Spinal cord (tissue), 10 donors: ENCODE data around the gene BIRC3. TPM values are rescaled to one million over a fixed set of nuclear protein-coding genes. Genes with fewer than 3 reads are reported as not detected.
"Not testable (repeated sequence)": the region's sequence is repeated elsewhere in the genome, so short reads cannot be mapped to it uniquely, and the experiment has no call there.

Experiments
- DNase-seq, 6 donors: peaks; one replicate each; pipeline versions ENCODE4 v3.0.0 to v3.0.0-alpha.2; 2013 to 2015; ENCODE audit warnings: low spot score in 6 of 6, low read depth in 4 of 6
- H3K27ac ChIP-seq: one replicate; pipeline ENCODE4 v1.5.1; 2013; ENCODE audit warnings: low read depth, low read length, control low read depth
- H3K27me3 ChIP-seq: one replicate; pipeline ENCODE4 v1.6.1; 2013; ENCODE audit warnings: low read length; ENCODE audit not compliant: control insufficient read depth, insufficient read depth
- H3K36me3 ChIP-seq: one replicate; pipeline ENCODE4 v1.6.1; 2013; ENCODE audit warnings: low read length; ENCODE audit not compliant: control insufficient read depth, insufficient read depth
- H3K4me1 ChIP-seq: one replicate; pipeline ENCODE4 v1.6.1; 2013; ENCODE audit warnings: low read length; ENCODE audit not compliant: control insufficient read depth, insufficient read depth
- H3K4me3 ChIP-seq: one replicate; pipeline ENCODE4 v1.5.1; 2013; ENCODE audit warnings: low read depth, low read length, control low read depth
- H3K9me3 ChIP-seq: one replicate; pipeline ENCODE4 v1.6.1; 2013; ENCODE audit warnings: low read length; ENCODE audit not compliant: control insufficient read depth, insufficient read depth
- WGBS: methylation state at CpG from one replicate; pipeline ENCODE4 v1.1.5; 2013; ENCODE audit warnings: missing lambda C conversion rate; ENCODE audit not compliant: insufficient coverage; 5-methylcytosine and 5-hydroxymethylcytosine counted together
- polyA plus RNA-seq, 2 donors: library from polyadenylated mRNA; unstranded; fragments of 120-200 nt; gene quantifications; one replicate each; pipeline ENCODE4 v1.2.1, GENCODE V29; 2013; ENCODE audit not compliant: insufficient read length in 2 of 2
- total RNA-seq, 2 donors: library from RNA; depleted of rRNA in 1 of 2; stranded (reverse); fragments of 120-200 nt in 1 of 2; fragments of >200 nt in 1 of 2; gene quantifications; one replicate each; pipeline versions ENCODE4 v1.2.3 to v1.2.4, GENCODE V29; 2013 to 2014
- donor health status: healthy.

Gene BIRC3
- total and polyA plus RNA-seq, 4 donors: 1.8 to 6.2 (median 3.1) TPM

DNA sequence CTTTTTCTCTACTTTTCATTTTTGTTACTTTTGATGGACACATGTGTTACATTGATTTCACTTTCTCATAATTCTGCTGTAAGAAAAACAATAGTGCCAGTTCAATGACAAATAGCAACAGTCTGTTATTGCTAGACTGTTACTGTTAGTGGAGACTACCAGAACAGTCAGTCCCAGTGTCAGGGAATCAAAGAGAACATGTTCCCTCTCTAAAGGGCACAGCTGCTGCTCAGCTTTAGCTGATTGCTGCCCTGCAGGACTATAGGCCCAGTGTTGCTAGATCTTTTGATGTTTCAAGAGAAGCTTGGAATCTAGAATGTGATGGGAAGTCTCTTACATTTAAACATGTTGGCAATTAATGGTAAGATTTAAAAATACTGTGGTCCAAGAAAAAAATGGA lies 3.4 kb downstream of the BIRC3 start:
- DNase-seq: peak in 3 of 6 donors; percentile 14 to 63 (median 24)
- Histone ChIP-seq H3K9me3 (no peaks in the 10 kb centered on the region), H3K27me3 (peaks cover 5% of the 10 kb centered on the region), H3K4me1 (peaks cover 7% of the 10 kb centered on the region), H3K4me3 (no peak overlapping the region), H3K27ac (no peak overlapping the region), H3K36me3 (no peaks in the 10 kb centered on the region)

DNA sequence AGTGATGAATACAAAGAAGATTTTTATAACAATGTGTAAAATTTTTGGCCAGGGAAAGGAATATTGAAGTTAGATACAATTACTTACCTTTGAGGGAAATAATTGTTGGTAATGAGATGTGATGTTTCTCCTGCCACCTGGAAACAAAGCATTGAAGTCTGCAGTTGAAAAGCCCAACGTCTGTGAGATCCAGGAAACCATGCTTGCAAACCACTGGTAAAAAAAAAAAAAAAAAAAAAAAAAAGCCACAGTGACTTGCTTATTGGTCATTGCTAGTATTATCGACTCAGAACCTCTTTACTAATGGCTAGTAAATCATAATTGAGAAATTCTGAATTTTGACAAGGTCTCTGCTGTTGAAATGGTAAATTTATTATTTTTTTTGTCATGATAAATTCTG lies 5.3 kb downstream of the BIRC3 start:
- no CpG with 5 or more reads among the region's 2 CpGs for WGBS
- Histone ChIP-seq H3K4me3 (no peak overlapping the region), H3K36me3 (no peaks in the 10 kb centered on the region), H3K27ac (no peak overlapping the region), H3K27me3 (peaks cover 3% of the 10 kb centered on the region), H3K4me1 (peaks cover 2% of the 10 kb centered on the region), H3K9me3 (no peaks in the 10 kb centered on the region)
- DNase-seq: no peak

DNA sequence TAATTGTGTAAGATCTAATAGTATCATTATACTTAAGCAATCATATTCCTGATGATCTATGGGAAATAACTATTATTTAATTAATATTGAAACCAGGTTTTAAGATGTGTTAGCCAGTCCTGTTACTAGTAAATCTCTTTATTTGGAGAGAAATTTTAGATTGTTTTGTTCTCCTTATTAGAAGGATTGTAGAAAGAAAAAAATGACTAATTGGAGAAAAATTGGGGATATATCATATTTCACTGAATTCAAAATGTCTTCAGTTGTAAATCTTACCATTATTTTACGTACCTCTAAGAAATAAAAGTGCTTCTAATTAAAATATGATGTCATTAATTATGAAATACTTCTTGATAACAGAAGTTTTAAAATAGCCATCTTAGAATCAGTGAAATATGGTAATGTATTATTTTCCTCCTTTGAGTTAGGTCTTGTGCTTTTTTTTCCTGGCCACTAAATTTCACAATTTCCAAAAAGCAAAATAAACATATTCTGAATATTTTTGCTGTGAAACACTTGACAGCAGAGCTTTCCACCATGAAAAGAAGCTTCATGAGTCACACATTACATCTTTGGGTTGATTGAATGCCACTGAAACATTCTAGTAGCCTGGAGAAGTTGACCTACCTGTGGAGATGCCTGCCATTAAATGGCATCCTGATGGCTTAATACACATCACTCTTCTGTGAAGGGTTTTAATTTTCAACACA lies 6.4 kb downstream of the BIRC3 start:
- Histone ChIP-seq H3K9me3 (no peaks in the 10 kb centered on the region), H3K27me3 (no peaks in the 10 kb centered on the region), H3K4me1 (no peaks in the 10 kb centered on the region), H3K36me3 (no peaks in the 10 kb centered on the region), H3K4me3 (no peak overlapping the region), H3K27ac (no peak overlapping the region)
- no CpG with 5 or more reads among the region's 1 CpG for whole genome bisulfite sequencing
- DNase-seq: no peak

DNA sequence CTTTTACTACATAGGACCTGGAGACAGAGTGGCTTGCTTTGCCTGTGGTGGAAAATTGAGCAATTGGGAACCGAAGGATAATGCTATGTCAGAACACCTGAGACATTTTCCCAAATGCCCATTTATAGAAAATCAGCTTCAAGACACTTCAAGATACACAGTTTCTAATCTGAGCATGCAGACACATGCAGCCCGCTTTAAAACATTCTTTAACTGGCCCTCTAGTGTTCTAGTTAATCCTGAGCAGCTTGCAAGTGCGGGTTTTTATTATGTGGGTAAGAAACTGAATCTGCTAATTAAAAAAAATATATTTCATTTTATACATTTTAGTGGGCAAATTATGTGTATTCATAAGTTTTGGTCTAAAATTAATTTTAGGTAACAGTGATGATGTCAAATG lies 7.8 kb downstream of the BIRC3 start:
- Histone ChIP-seq H3K27me3 (no peaks in the 10 kb centered on the region), H3K9me3 (no peaks in the 10 kb centered on the region), H3K4me3 (no peak overlapping the region), H3K4me1 (no peaks in the 10 kb centered on the region), H3K27ac (no peak overlapping the region), H3K36me3 (no peaks in the 10 kb centered on the region)
- no peak for DNase-seq
- 100% methylated on average over 1 of the region's 3 CpGs for WGBS

DNA sequence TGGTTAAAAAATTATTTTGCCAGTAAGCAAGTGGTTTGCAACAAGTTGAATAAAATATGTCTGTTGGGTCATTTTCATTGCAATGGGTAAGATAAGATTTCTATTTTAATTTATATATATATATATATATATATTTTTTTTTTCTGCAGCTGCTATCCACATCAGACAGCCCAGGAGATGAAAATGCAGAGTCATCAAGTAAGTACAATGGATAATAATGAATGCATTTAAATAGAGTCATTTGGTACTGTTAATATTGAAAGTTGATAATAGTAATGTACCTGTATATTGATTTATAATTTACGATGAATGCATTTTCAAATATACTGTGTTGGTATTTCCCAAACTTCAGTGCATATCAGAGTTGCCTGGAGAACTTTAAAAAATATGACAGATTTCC lies 11.5 kb downstream of the BIRC3 start:
- WGBS: no CpG with 5 or more reads among the region's 1 CpG
- H3K4me3 ChIP-seq: no peak overlapping the region
- no peaks in the 10 kb centered on the region for H3K4me1 ChIP-seq
- no peaks in the 10 kb centered on the region for H3K27me3 ChIP-seq
- no peaks in the 10 kb centered on the region for H3K9me3 ChIP-seq
- H3K27ac ChIP-seq: no peak overlapping the region
- H3K36me3 ChIP-seq: no peaks in the 10 kb centered on the region
- no peak for DNase-seq

DNA sequence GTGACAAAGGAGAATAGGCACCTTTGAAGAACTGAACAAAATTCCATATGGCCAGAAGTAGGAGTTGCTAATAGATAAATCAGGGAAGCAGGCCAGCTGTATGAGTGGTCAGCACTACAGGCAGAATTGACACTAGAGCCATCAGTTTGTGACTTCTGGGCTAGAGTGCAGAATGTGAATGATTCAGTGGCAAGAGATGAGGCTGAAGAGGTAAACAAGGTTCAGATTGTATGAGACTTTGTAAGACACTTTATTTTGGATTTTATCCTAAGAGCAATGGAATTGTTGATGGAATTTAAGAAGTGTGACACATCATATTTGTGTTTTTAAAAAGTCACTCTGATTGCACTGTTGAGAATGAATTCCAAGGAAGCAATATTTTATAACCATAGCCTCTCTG lies 12.9 kb downstream of the BIRC3 start:
- Histone ChIP-seq H3K27ac (no peak overlapping the region), H3K4me1 (no peaks in the 10 kb centered on the region), H3K36me3 (no peaks in the 10 kb centered on the region), H3K27me3 (no peaks in the 10 kb centered on the region), H3K4me3 (no peak overlapping the region), H3K9me3 (no peaks in the 10 kb centered on the region)
- DNase-seq: no peak

DNA sequence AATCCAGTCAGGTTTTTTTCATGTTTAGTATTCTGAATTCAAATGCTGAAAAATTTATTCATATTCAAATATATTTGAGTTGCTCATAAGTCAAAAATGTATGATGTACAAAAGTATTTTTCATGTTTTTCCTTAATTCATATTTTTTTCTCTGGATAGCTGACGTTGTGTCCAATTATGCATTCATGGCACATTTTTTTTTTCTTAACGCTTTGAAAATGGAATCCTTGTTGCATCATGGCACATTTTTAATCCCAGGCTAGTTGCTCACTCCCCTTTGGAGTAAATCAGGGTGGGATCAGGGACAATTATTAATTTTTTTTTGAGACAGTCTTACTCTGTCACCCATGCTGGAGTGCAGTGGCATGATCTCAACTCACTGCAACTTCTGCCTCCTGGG lies 14.1 kb downstream of the BIRC3 start:
- no peak for DNase-seq
- no CpG with 5 or more reads among the region's 2 CpGs for WGBS
- H3K4me3 ChIP-seq: no peak overlapping the region
- no peaks in the 10 kb centered on the region for H3K9me3 ChIP-seq
- no peaks in the 10 kb centered on the region for H3K4me1 ChIP-seq
- H3K27ac ChIP-seq: no peak overlapping the region
- no peaks in the 10 kb centered on the region for H3K27me3 ChIP-seq
- no peaks in the 10 kb centered on the region for H3K36me3 ChIP-seq

DNA sequence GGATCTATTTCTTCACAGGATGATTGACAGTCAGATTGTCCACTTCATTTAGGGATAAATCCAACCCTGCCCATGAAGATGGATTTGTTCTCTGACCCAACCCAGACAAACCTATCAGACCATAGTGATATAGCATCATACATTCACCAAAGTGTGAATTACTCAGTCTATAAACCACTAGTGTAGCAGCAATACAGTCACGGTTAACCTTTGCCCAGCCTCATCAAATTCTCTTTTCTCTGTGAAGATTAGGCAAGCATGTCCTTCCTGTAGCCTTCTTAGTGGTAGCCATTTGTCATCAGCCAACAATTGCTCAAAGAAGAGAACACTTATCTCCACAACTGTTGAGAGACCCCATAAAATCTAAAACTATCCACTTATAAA lies 15.3 kb downstream of the BIRC3 start:
- Histone ChIP-seq H3K27me3 (no peaks in the 10 kb centered on the region), H3K36me3 (no peaks in the 10 kb centered on the region), H3K9me3 (no peaks in the 10 kb centered on the region), H3K4me3 (no peak overlapping the region), H3K27ac (no peak overlapping the region), H3K4me1 (no peaks in the 10 kb centered on the region)
- DNase-seq: no peak
- WGBS: 100% methylated on average over 1 of the region's 1 CpG

DNA sequence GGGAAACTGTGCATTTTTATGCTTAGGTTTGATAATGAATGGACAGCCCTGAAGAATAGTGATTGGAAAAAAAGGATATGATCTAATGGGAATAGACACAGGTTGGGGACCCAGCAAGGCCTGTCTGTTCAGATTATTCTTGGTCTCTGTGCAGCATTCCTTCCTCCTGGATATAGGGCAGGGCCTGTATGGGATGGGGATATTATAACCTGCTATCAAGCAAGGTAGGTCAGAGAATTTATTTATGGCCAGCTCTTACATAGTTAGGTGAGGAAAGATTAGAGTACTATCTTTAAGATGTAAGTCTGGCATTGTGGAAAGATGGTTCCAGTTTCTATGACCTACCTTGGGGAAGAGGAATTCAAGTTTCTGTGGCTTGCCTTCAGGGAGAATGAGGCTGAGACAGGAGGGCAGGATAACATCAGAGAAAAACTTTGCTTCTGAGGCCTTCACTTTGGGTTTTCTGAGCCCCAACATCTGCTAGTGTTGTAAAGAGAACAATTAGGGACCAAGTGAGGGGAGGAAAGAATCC lies 21.3 kb downstream of the BIRC3 start:
- no peaks in the 10 kb centered on the region for H3K36me3 ChIP-seq
- no peak overlapping the region for H3K4me3 ChIP-seq
- no peaks in the 10 kb centered on the region for H3K9me3 ChIP-seq
- H3K27ac ChIP-seq: no peak overlapping the region
- DNase-seq: no peak
- H3K4me1 ChIP-seq: no peaks in the 10 kb centered on the region
- no peaks in the 10 kb centered on the region for H3K27me3 ChIP-seq

DNA sequence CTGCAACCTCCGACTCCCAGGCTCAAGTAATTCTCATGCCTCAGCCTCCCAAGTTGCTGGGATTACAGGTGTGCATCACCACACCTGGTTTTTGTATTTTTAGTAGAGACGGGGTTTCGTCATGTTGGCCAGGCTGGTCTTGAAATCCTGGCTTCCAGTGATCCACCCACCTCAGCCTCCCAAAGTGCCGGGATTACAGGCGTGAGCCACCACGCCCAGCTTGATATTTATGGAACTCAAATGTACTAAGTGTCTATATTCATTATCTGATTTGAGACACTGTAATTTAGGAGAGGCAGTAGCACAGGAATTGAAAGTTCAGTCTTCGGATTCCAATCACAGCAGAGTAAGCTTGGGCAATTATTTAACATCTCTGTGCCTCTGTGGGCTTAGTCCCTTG lies 24.0 kb downstream of the BIRC3 start:
- not testable (repeated sequence) for H3K9me3 ChIP-seq, H3K4me3 ChIP-seq, DNase-seq, H3K27ac ChIP-seq, H3K36me3 ChIP-seq, H3K4me1 ChIP-seq, H3K27me3 ChIP-seq
- 77% methylated on average over 3 of the region's 7 CpGs for WGBS
